ENCODE data around the gene TAMALIN.

- TF ChIP-seq CTCF (IDR thresholded peaks at IDR 0.05) (no peak), ZSCAN20 (CRISPR knock-in tag; IDR thresholded peaks at IDR 0.05) (no peak), RFX5 (IDR thresholded peaks at IDR 0.05) (no peak), ZFP36 (IDR thresholded peaks at IDR 0.05; ENCODE audit: borderline replicate concordance, partially characterized antibody) (no peak), RAD21 (conservative IDR thresholded peaks at IDR 0.05 in 1 of 2, IDR thresholded peaks at IDR 0.05 in 1 of 2) (no peak), CHD2 (IDR thresholded peaks at IDR 0.05; ENCODE audit: low read length, partially characterized antibody) (no peak)
These were observed 34.3 kb upstream of the TAMALIN start for GRCh38 chr12:51972422-51972812.
